PC-3 (cell line): ENCODE data around the gene LTB4R. TPM values are rescaled to one million over a fixed set of nuclear protein-coding genes. Genes with fewer than 3 reads are reported as not detected.
A peak's percentile ranks its signal among the peaks of the same experiment; 100 is the strongest.
"Not testable (repeated sequence)": the region's sequence is repeated elsewhere in the genome, so short reads cannot be mapped to it uniquely, and the experiment has no call there.

ENCODE experiments used
- ATAC-seq: fragments of 200-7000 bp; cut with Tn5 transposase; 2 replicates; pipeline ENCODE4 v1.9.1; 2020; ENCODE audit warnings: mild to moderate bottlenecking, moderate library complexity
- BruUV-seq: library from RNA; stranded (reverse); fragments of 400-500 nt; replicated peaks from 2 replicates; lab custom pipeline; 2021; lab: Mats Ljungman, UMichigan
- CTCF ChIA-PET: fragments of 300-600 bp; sonication (Branson Sonifier 250); formaldehyde crosslinking; loops from one replicate; lab custom pipeline; 2022; ENCODE audit warnings: antibody characterized with exemption; lab: Charles Lee
- POLR2A ChIA-PET: fragments of 300-600 bp; sonication (Branson Sonifier 250); formaldehyde crosslinking; loops from one replicate; lab custom pipeline; 2022; ENCODE audit warnings: antibody characterized with exemption; ENCODE audit not compliant: unreplicated experiment; lab: Charles Lee
- DNase-seq: peaks from one replicate; pipeline ENCODE4 v3.0.0-alpha.2; 2015
- H2AFZ ChIP-seq: fragments of 300-600 bp; sonication (generic); 2 replicates; pipeline ENCODE4 v1.6.0; 2016; ENCODE audit warnings: antibody characterized with exemption, low read length
- H3F3A ChIP-seq: fragments of 300-600 bp; sonication (generic); one replicate; pipeline ENCODE4 v1.6.0; 2017; ENCODE audit warnings: antibody characterized with exemption, low read length, control low read depth, mild to moderate bottlenecking; ENCODE audit not compliant: unreplicated experiment
- H3K27ac ChIP-seq: fragments of 300-600 bp; sonication (generic); 2 replicates; pipeline ENCODE4 v1.5.1; 2016; ENCODE audit warnings: mild to moderate bottlenecking, low read length
- H3K27me3 ChIP-seq: fragments of 300-600 bp; sonication (generic); 2 replicates; pipeline ENCODE4 v1.6.1; 2016; ENCODE audit warnings: low read length, mixed read lengths
- H3K36me3 ChIP-seq: fragments of 300-600 bp; sonication (generic); 2 replicates; pipeline ENCODE4 v1.6.1; 2016; ENCODE audit warnings: low read depth, mixed run types, low read length, mixed read lengths
- H3K4me1 ChIP-seq: fragments of 300-600 bp; sonication (generic); 2 replicates; pipeline ENCODE4 v1.5.1; 2016; ENCODE audit warnings: low read length; ENCODE audit not compliant: insufficient read depth
- H3K4me2 ChIP-seq: fragments of 300-600 bp; sonication (generic); 2 replicates; pipeline ENCODE4 v1.6.0; 2016; ENCODE audit warnings: low read length
- H3K4me3 ChIP-seq: fragments of 300-600 bp; sonication (generic); 2 replicates; pipeline ENCODE4 v1.5.1; 2016; ENCODE audit warnings: mild to moderate bottlenecking, low read length, mixed read lengths
- H3K79me2 ChIP-seq: fragments of 300-600 bp; sonication (generic); 2 replicates; pipeline ENCODE4 v1.6.1; 2017; ENCODE audit warnings: low read length, mixed read lengths
- H3K9ac ChIP-seq: fragments of 300-600 bp; sonication (generic); 2 replicates; pipeline ENCODE4 v1.6.0; 2016; ENCODE audit warnings: mild to moderate bottlenecking, low read length
- H3K9me2 ChIP-seq: fragments of 300-600 bp; sonication (generic); replicated peaks from 2 replicates; pipeline ENCODE4 v1.6.1; 2016; ENCODE audit warnings: mixed run types, low read length, mixed read lengths
- H3K9me3 ChIP-seq: fragments of 300-600 bp; sonication (generic); 2 replicates; pipeline ENCODE4 v1.6.1; 2016; ENCODE audit warnings: low read length, mixed read lengths
- H4K20me1 ChIP-seq: fragments of 300-600 bp; sonication (generic); 2 replicates; pipeline ENCODE4 v1.6.1; 2016; ENCODE audit warnings: low read length, mixed read lengths
- CTCF ChIP-seq: fragments of 300-600 bp; sonication (generic); conservative IDR thresholded peaks from 2 replicates; pipeline ENCODE4 v1.5.1; 2017; ENCODE audit warnings: antibody characterized with exemption, low read depth, mild to moderate bottlenecking, low read length
- EZH2 ChIP-seq: fragments of 300-600 bp; sonication (generic); IDR thresholded peaks from one replicate; pipeline ENCODE4 v1.6.1; 2017; ENCODE audit warnings: antibody characterized with exemption, mild to moderate bottlenecking, low read length; ENCODE audit not compliant: unreplicated experiment
- EZH2phosphoT487 ChIP-seq: fragments of 300-600 bp; sonication (generic); IDR thresholded peaks from 2 replicates; pipeline ENCODE4 v1.6.1; 2018; ENCODE audit warnings: mild to moderate bottlenecking, antibody characterized with exemption, low read length, borderline replicate concordance
- intact Hi-C: fragments of 100-400 bp; cut with micrococcal nuclease; formaldehyde crosslinking; loops from 2 replicates; pipeline ENCODE4 v1.9.0; 2023
- total RNA-seq: library from RNA; depleted of rRNA; stranded (reverse); fragments of >200 nt; gene quantifications from 2 replicates; pipeline ENCODE4 v1.2.3, GENCODE V29; 2014

LTB4R gene
- total RNA-seq, 1 experiment from 2014 or later, result 11.6 TPM

GRCh38 chr14:24327303-24327702 lies 16.0 kb downstream of the LTB4R start:
- H3F3A ChIP-seq, result no peaks in the 10 kb centered on the region
- H3K9me3 ChIP-seq, result no peaks in the 10 kb centered on the region
- H3K4me1 ChIP-seq, result no peaks in the 10 kb centered on the region
- H3K36me3 ChIP-seq, result no peaks in the 10 kb centered on the region
- no peaks in the 10 kb centered on the region for H3K27me3 ChIP-seq
- ChIA-PET CTCF (interaction anchor here (0.6 to 1.2 kb wide), 2 partner anchors 75 to 103 kb away, joined by 3 read pairs; partner anchors contain the start of gene KHNYN), POLR2A (no interaction called here)
- no peak overlapping the region for H3K4me2 ChIP-seq
- intact Hi-C loops, result no loop called here
- no TSS peak for BruUV-seq
- ATAC-seq (no peak), DNase-seq (no peak)
- H3K9ac ChIP-seq, result no peak overlapping the region
- H4K20me1 ChIP-seq, result no peaks in the 10 kb centered on the region
- H3K79me2 ChIP-seq, result no peaks in the 10 kb centered on the region
- H3K27ac ChIP-seq, result no peak overlapping the region
- no peaks in the 10 kb centered on the region for H3K9me2 ChIP-seq
- H2AFZ ChIP-seq, result no peak overlapping the region
- no peak overlapping the region for H3K4me3 ChIP-seq
- TF ChIP-seq EZH2phosphoT487 (no peak), EZH2 (no peak), CTCF (no peak)

GRCh38 chr14:24327914-24328313 lies 16.6 kb downstream of the LTB4R start:
- H3F3A ChIP-seq, H3K9ac ChIP-seq, H3K27me3 ChIP-seq, H3K4me1 ChIP-seq, H3K9me3 ChIP-seq, H3K36me3 ChIP-seq, H3K9me2 ChIP-seq, POLR2A ChIA-PET, H3K27ac ChIP-seq, H2AFZ ChIP-seq, DNase-seq, H3K4me3 ChIP-seq, H3K79me2 ChIP-seq, H3K4me2 ChIP-seq, BruUV-seq, ATAC-seq, H4K20me1 ChIP-seq: not testable (repeated sequence)
- intact Hi-C loops, result loop anchor here (1.0 kb wide), 1 partner anchor 108 kb away; no protein-coding TSS in a partner anchor
- TF ChIP-seq CTCF, result peak; percentile 45
- CTCF ChIA-PET, result interaction anchor here (0.6 to 1.2 kb wide), 2 partner anchors 75 to 102 kb away, joined by 3 read pairs; partner anchors contain the start of gene KHNYN

- no peaks in the 10 kb centered on the region for H3K36me3 ChIP-seq
- no TSS peak for BruUV-seq
- H3K79me2 ChIP-seq, result no peaks in the 10 kb centered on the region
- no peaks in the 10 kb centered on the region for H3K27me3 ChIP-seq
- H3K9me2 ChIP-seq, result no peaks in the 10 kb centered on the region
- POLR2A ChIA-PET, result interaction anchor here (0.5 kb wide), 1 partner anchor 113 kb away, joined by 8 read pairs; the partner anchor contains the start of gene SDR39U1
- H3K4me1 ChIP-seq, result peaks cover 5% of the 10 kb centered on the region; the same call in 1 of the 2 replicates
- H4K20me1 ChIP-seq, result no peaks in the 10 kb centered on the region
- H2AFZ ChIP-seq, result no peak overlapping the region
- ATAC-seq (no peak), DNase-seq (no peak)
- no peak overlapping the region for H3K4me3 ChIP-seq
- no peaks in the 10 kb centered on the region for H3F3A ChIP-seq
- H3K27ac ChIP-seq, result no peak overlapping the region
- intact Hi-C loops, result no loop called here
- CTCF ChIA-PET, result no interaction called here
- H3K9me3 ChIP-seq, result no peaks in the 10 kb centered on the region
- no peak overlapping the region for H3K4me2 ChIP-seq
- no peak overlapping the region for H3K9ac ChIP-seq
- TF ChIP-seq EZH2phosphoT487 (no peak), EZH2 (no peak), CTCF (no peak)
Observed at GRCh38 chr14:24329073-24329663, 17.9 kb downstream of the LTB4R start.
